NCI-H2171 treated with DMSO at 0.1 percent for 48 hours (cell line): ENCODE data around the gene RESF1.

Experiments used
- DNase-seq: peaks from one replicate; lab custom pipeline; 2025; lab: John Stamatoyannopoulos, UW

The RESF1 gene

GRCh38 chr12:31958569-31959160 is 550 bp upstream of the RESF1 start:
- no peak for DNase-seq

- DNase-seq: peak; percentile 81
These were observed 631 bp downstream of the RESF1 start for GRCh38 chr12:31959701-31960391.

- no peak for DNase-seq
These were observed 1.9 kb downstream of the RESF1 start for GRCh38 chr12:31961137-31961536.

- peak; percentile 10 for DNase-seq
These were observed 2.9 kb downstream of the RESF1 start for GRCh38 chr12:31962076-31962475.

GRCh38 chr12:31964280-31964679 is 5.1 kb downstream of the RESF1 start:
- DNase-seq: no peak

GRCh38 chr12:31965090-31965489 is 5.9 kb downstream of the RESF1 start:
- DNase-seq: no peak

GRCh38 chr12:31966558-31967205 is 7.5 kb downstream of the RESF1 start:
- no peak for DNase-seq

GRCh38 chr12:31967539-31967938 is 8.3 kb downstream of the RESF1 start:
- DNase-seq: no peak

- no peak for DNase-seq
These were observed 11.0 kb downstream of the RESF1 start for GRCh38 chr12:31970199-31970598.

- no peak for DNase-seq
These were observed 14.6 kb downstream of the RESF1 start for GRCh38 chr12:31973818-31974217.

GRCh38 chr12:31974673-31975072 is 15.5 kb downstream of the RESF1 start:
- no peak for DNase-seq

- no peak for DNase-seq
These were observed 25.8 kb downstream of the RESF1 start for GRCh38 chr12:31984806-31985591.

GRCh38 chr12:31985832-31986231 is 26.6 kb downstream of the RESF1 start:
- DNase-seq: no peak

GRCh38 chr12:31989571-31990362 is 30.6 kb downstream of the RESF1 start:
- no peak for DNase-seq

GRCh38 chr12:31991146-31991545 is 31.9 kb downstream of the RESF1 start:
- DNase-seq: no peak

- no peak for DNase-seq
These were observed 32.6 kb downstream of the RESF1 start for GRCh38 chr12:31991815-31992214.

- no peak for DNase-seq
These were observed 40.5 kb downstream of the RESF1 start for GRCh38 chr12:31999692-32000091.

- DNase-seq: no peak
These were observed 41.3 kb downstream of the RESF1 start for GRCh38 chr12:32000373-32001005.

GRCh38 chr12:32002848-32003493 is 43.8 kb downstream of the RESF1 start:
- no peak for DNase-seq

GRCh38 chr12:32003654-32004053 is 44.4 kb downstream of the RESF1 start:
- no peak for DNase-seq
